ENCODE data around the gene THSD4.
"Not testable (repeated sequence)": the region's sequence is repeated elsewhere in the genome, so short reads cannot be mapped to it uniquely, and the experiment has no call there.

Gene THSD4

DNA sequence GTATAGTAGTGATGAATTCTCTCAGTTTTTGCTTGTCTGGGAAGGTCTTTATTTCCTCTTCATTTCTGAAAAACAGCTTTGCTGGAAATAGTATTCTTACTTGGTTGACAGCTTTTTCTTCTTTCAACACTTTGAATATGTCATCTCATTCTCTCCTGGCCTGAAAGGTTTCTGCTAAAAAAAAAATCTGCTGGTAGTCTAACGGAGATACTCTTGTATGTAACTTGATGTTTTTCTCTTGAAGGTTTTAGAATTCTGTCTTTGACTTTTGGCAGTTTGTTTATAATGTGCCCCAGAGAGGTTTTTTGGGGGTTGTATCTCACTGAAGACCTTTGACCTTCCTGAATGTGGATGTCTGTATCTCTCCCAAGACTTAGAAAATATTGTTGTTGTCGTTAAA lies 47.0 kb downstream of the THSD4 start:
- TF ChIP-seq, protein P1, sequence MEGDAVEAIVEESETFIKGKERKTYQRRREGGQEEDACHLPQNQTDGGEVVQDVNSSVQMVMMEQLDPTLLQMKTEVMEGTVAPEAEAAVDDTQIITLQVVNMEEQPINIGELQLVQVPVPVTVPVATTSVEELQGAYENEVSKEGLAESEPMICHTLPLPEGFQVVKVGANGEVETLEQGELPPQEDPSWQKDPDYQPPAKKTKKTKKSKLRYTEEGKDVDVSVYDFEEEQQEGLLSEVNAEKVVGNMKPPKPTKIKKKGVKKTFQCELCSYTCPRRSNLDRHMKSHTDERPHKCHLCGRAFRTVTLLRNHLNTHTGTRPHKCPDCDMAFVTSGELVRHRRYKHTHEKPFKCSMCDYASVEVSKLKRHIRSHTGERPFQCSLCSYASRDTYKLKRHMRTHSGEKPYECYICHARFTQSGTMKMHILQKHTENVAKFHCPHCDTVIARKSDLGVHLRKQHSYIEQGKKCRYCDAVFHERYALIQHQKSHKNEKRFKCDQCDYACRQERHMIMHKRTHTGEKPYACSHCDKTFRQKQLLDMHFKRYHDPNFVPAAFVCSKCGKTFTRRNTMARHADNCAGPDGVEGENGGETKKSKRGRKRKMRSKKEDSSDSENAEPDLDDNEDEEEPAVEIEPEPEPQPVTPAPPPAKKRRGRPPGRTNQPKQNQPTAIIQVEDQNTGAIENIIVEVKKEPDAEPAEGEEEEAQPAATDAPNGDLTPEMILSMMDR (IDR thresholded peaks at IDR 0.05; ENCODE audit: extremely low read depth, missing control alignments), result no peak

DNA sequence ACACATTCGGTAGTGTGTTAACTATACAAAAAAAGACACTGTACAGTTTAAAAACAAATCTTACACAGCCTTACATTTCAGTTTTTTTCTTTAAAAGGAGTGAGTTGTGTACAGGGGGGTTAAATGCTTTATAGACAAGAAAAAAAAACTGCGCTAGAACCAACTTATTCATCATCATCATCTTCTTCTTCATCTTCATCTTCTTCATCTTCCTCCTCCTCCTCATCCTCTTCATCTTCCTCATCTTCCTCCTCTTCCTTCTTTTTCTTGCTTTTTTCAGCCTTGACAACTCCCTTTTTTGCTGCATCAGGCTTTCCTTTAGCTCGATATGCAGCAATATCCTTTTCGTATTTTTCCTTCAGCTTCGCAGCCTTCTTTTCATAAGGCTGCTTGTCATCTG lies 49.3 kb downstream of the THSD4 start:
- DNase-seq (ENCODE audit: low spot score), result not testable (repeated sequence)

More for the DNA sequence above, 47.0 kb downstream of the THSD4 start:
- no peak for DNase-seq (ENCODE audit: low spot score)

DNA sequence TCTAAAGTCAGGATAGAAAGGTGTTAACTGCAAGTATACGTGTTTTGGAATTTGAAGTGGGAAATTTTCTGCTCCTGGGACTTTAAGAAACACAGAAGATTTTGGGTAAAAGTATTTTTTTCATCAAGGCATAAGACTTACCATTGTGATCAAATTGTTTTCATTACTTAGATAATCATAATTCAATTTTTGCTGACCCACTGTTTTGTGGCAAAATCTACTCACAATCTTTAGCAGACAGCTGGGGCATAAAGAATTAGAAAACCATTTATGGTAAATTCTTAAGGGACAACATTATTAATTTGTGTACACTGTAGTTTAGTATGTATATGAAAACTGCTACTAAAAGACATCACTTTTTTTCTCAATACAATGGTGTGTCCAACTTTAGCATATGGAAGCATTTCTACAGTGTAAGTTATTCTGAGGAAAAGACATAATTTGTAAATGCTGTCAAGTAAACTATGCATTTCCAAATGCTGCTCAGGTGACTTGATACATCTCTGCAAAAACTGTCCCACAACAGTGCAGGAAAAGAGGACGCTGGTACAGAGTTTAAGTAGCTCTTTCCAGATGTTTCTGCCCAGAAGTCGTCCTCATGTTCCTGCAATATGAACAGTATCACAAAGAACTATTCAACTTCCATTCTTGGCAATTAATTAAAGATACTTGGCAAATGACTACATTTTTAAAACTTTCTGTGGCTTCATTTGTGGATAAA lies 52.3 kb downstream of the THSD4 start:
- TF ChIP-seq, protein P1 (IDR thresholded peaks at IDR 0.05; ENCODE audit: extremely low read depth, missing control alignments), result no peak
- no peak for DNase-seq (ENCODE audit: low spot score)

DNA sequence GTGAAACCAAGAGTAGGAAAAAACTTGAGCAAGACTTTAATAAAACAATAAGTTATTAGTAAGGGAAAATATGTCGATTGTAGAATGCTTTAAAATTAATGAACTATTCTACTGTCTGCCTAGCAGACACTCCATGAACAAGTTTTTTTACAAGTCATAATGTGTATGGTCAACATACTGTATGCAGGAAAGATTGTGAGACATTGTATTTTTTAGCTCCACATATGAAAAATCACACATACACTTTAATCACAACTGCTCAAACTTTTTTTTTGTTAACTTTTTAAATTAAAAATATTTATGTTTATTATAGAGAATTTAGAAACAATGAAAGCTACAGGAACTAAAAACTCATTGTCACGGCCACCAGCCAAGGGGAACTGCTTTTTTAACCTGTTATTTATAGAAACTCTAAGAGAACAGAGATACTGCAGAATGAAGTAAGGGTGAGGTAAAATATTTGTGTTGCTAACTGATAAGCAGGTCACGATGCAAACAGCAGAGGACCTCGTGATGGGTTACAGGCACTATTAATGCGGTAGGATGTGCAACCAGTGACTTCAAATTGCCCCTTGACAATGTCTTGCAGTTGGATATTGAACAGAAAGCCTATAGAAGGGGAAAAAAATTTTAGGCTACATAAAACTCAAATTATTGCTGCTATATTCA lies 53.0 kb downstream of the THSD4 start:
- TF ChIP-seq, protein P1 (IDR thresholded peaks at IDR 0.05; ENCODE audit: extremely low read depth, missing control alignments), result no peak
- DNase-seq (ENCODE audit: low spot score), result no peak

DNA sequence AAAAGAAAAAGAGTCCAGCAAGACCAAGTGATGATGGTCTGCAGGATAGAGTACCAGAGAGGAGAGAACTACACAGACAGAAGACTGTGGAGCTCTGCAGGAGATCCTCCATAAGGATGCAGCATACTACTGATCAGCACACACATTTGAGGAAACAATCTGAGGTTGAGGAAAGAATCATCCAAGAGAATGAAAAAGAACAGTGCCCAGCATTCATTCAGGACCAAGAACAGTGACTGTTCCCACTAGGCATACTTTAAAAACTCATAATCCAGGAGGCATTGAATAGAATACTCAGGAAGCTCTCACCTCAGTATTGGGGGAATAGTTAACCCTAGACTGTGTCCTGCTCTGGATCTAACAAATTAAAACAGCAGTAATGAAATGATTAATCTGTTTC lies 54.9 kb downstream of the THSD4 start:
- no peak for DNase-seq (ENCODE audit: low spot score)
- TF ChIP-seq, protein P1 (IDR thresholded peaks at IDR 0.05; ENCODE audit: extremely low read depth, missing control alignments), result no peak

DNA sequence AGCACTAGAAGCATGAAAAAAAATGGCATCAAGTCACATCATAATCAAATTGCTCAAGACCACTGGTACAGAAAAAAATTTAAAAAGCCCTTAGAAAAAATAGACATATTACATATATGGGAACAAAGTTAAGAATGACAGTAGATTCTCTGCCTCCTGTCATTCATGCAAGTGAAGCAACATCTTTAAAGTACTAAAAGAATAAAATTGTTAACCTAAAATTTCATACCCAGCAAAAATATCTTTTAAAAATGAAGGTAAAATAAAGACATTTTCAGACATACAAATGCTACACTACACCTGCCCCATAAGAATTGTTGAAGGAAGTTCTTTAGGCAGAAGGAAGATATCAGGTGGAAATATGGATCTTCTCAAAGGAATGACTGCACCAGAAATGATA lies 55.9 kb downstream of the THSD4 start:
- TF ChIP-seq, protein P1 (IDR thresholded peaks at IDR 0.05; ENCODE audit: extremely low read depth, missing control alignments), result no peak
- DNase-seq (ENCODE audit: low spot score), result no peak

DNA sequence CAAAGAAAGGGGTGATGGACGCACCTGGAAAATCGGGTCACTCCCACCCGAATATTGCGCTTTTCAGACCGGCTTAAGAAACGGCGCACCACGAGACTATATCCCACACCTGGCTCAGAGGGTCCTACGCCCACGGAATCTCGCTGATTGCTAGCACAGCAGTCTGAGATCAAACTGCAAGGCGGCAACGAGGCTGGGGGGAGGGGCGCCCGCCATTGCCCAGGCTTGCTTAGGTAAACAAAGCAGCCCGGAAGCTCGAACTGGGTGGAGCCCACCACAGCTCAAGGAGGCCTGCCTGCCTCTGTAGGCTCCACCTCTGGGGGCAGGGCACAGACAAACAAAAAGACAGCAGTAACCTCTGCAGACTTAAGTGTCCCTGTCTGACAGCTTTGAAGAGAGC lies 59.1 kb downstream of the THSD4 start:
- DNase-seq (ENCODE audit: low spot score), result not testable (repeated sequence)

DNA sequence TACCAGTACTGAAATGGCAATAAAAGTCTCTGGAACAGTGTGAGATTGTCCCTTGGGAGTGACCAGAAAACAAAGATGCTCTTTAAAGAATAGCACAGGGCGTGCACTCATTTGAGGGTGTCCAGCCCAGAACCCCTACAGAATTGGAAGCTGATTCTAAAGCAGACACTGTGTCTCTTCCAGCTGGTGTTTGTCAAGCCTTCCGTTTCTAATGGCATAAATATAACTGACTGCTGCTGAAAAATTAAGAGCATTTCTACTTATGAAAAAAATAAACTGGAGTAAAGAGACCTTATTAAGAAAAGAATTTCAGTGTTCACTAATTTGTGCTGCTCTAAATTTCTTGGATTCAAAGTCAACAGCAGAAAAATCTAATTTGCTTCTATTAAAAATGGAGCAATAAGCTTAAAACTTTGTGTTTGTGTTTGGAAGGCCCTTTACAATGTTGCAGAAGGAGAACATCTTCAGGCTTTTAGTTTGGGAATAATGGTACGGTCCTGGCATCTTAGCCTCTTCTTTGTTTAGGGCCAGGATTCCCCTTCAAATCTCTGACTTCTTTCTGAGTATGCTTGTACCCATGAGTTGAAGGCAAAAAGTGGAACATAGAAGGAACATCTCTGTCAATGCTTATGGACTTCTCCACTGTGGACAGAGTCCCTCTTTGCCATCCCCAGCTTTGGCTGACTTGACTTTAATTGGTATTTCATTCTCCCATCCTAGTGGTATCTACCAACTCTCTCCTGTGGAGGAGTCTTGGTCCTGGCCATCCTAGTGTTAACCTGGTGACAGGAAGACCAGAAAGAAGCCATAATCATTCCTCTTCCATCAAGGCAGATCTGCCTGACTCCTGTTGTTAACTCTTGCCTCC lies 65.9 kb downstream of the THSD4 start:
- TF ChIP-seq, protein P1 (IDR thresholded peaks at IDR 0.05; ENCODE audit: extremely low read depth, missing control alignments), result no peak
- peak; percentile 1 for DNase-seq (ENCODE audit: low spot score)

Measured in GM20000 (cell line).